GM12873 (cell line): Measurements from ENCODE around the gene SEMA3A.

ENCODE experiments used
- CTCF ChIP-seq: IDR thresholded peaks from 2 replicates; pipeline ENCODE4 v1.5.1; 2012; ENCODE audit warnings: low read depth, mild to moderate bottlenecking, moderate library complexity, low read length, control low read depth; ENCODE audit not compliant: insufficient read depth; ENCODE audit errors: missing control alignments

The SEMA3A gene

GRCh38 chr7:84043661-84044191, 150.9 kb downstream of the SEMA3A start:
- no peak for TF ChIP-seq CTCF

- no peak for TF ChIP-seq CTCF
Observed at GRCh38 chr7:84042110-84042539, 152.5 kb downstream of the SEMA3A start.

GRCh38 chr7:84041649-84042048, 152.9 kb downstream of the SEMA3A start:
- no peak for TF ChIP-seq CTCF

- no peak for TF ChIP-seq CTCF
Observed at GRCh38 chr7:84040355-84040754, 154.2 kb downstream of the SEMA3A start.

- TF ChIP-seq CTCF: no peak
Observed at GRCh38 chr7:84039432-84039831, 155.2 kb downstream of the SEMA3A start.

GRCh38 chr7:84027678-84028077, 166.9 kb downstream of the SEMA3A start:
- no peak for TF ChIP-seq CTCF

GRCh38 chr7:84025332-84025927, 169.2 kb downstream of the SEMA3A start:
- no peak for TF ChIP-seq CTCF
